ENCODE measurements around the gene SPRYD4.

The SPRYD4 gene

GRCh38 chr12:56450241-56450640 is 18.1 kb upstream of the SPRYD4 start:
- ChIA-PET POLR2A (interaction anchor here (0.6 to 3.0 kb wide), 8 partner anchors 10 to 134 kb away, joined by 3 to 15 read pairs (median 6); partner anchors contain the start of genes CNPY2, PAN2 and STAT2), CTCF (interaction anchor here (0.6 to 5.4 kb wide), 3 partner anchors 12 to 324 kb away, joined by 3 to 29 read pairs (median 11); no protein-coding TSS in a partner anchor)
- H3K27ac ChIP-seq (ENCODE audit: extremely low read depth, low read depth, low read length), result no peak overlapping the region
- TF ChIP-seq ZNF133 (tag by site-specific recombination; IDR thresholded peaks at IDR 0.05) (no peak), ZNF843 (tag by site-specific recombination; IDR thresholded peaks at IDR 0.05) (no peak), ZNF529 (tag by site-specific recombination; IDR thresholded peaks at IDR 0.05; ENCODE audit: insufficient replicate concordance) (no peak), MEIS1 (CRISPR knock-in tag; IDR thresholded peaks at IDR 0.05; ENCODE audit: borderline replicate concordance) (no peak), TCF7L2 (IDR thresholded peaks at IDR 0.05; ENCODE audit: borderline replicate concordance, low read depth, low read length) (no peak), CTCF (tag by site-specific recombination; IDR thresholded peaks at IDR 0.05) (no peak), PRDM1 (tag by site-specific recombination; IDR thresholded peaks at IDR 0.05) (no peak), ZNF114 (tag by site-specific recombination; IDR thresholded peaks at IDR 0.05) (no peak), ZNF660 (tag by site-specific recombination; IDR thresholded peaks at IDR 0.05) (no peak), ZNF777 (tag by site-specific recombination; IDR thresholded peaks at IDR 0.05; ENCODE audit: borderline replicate concordance) (no peak), SCRT2 (tag by site-specific recombination; IDR thresholded peaks at IDR 0.05) (no peak), HOXC10 (CRISPR knock-in tag; IDR thresholded peaks at IDR 0.05) (no peak), ZNF138 (tag by site-specific recombination; IDR thresholded peaks at IDR 0.05; ENCODE audit: borderline replicate concordance) (no peak), PRDM2 (tag by site-specific recombination; IDR thresholded peaks at IDR 0.05; ENCODE audit: borderline replicate concordance) (no peak), ZSCAN16 (tag by site-specific recombination; IDR thresholded peaks at IDR 0.05) (no peak), ZNF623 (tag by site-specific recombination; IDR thresholded peaks at IDR 0.05) (no peak), OVOL3 (tag by site-specific recombination; IDR thresholded peaks at IDR 0.05) (no peak), ZBTB10 (tag by site-specific recombination; IDR thresholded peaks at IDR 0.05) (no peak), ZBTB20 (tag by site-specific recombination; IDR thresholded peaks at IDR 0.05) (no peak)
- H3K4me3 ChIP-seq (ENCODE audit: low read depth, low read length), result no peak overlapping the region
- H3K9me3 ChIP-seq (ENCODE audit: control insufficient read depth, insufficient read depth, low read depth, low read length), result no peaks in the 10 kb centered on the region
- H3K4me1 ChIP-seq (ENCODE audit: control insufficient read depth, insufficient read depth, low read length), result peaks cover 5% of the 10 kb centered on the region
- H3K36me3 ChIP-seq (ENCODE audit: control insufficient read depth in 2 of 2, insufficient read depth in 1 of 2, low read length in 2 of 2), result peaks cover 0 to 8% of the 10 kb centered on the region in 2 experiments; a peak in 1 of 3 replicates

Data from HEK293 (cell line).